Transverse colon (tissue), 4 donors: ENCODE measurements around the gene NEK10. TPM values are rescaled to one million over a fixed set of nuclear protein-coding genes. Genes with fewer than 3 reads are reported as not detected.

Experiments used
- DNase-seq: peaks from one replicate; pipeline ENCODE4 v3.0.0-alpha.2; 2019
- H3K27ac ChIP-seq, 4 donors: fragments of 200-600 bp; sonication (generic); 2 replicates each; pipeline ENCODE4 v1.5.1; 2016 to 2018; ENCODE audit warnings: inconsistent platforms in 4 of 4
- H3K27me3 ChIP-seq: fragments of 200-600 bp; sonication (generic); 2 replicates; pipeline ENCODE4 v1.5.1; 2017; ENCODE audit warnings: inconsistent platforms
- H3K36me3 ChIP-seq, 4 donors: fragments of 200-600 bp; sonication (generic); 2 replicates each; pipeline ENCODE4 v1.5.1; 2017 to 2019; ENCODE audit warnings: inconsistent platforms in 4 of 4
- H3K4me1 ChIP-seq, 4 donors: fragments of 200-600 bp; sonication (generic); 2 replicates each; pipeline ENCODE4 v1.5.1; 2017 to 2020; ENCODE audit warnings: inconsistent platforms in 4 of 4
- H3K4me3 ChIP-seq, 4 donors: fragments of 200-600 bp; sonication (generic); 1 replicate in 1 of 4; 2 replicates in 3 of 4; pipeline versions ENCODE4 v1.5.1 to v1.6.1; 2017 to 2019; ENCODE audit warnings: inconsistent platforms in 4 of 4
- H3K9me3 ChIP-seq, 2 donors: fragments of 200-600 bp; sonication (generic); 2 replicates each; pipeline ENCODE4 v1.5.1; 2017 to 2019; ENCODE audit warnings: inconsistent platforms in 2 of 2
- EP300 ChIP-seq: sonication (generic); formaldehyde crosslinking; IDR thresholded peaks from one replicate; pipeline ENCODE4 v1.6.1; 2017; ENCODE audit warnings: antibody characterized with exemption, low read depth
- POLR2A ChIP-seq: fragments of 450-650 bp; IDR thresholded peaks from one replicate; pipeline ENCODE4 v1.6.1; 2016; ENCODE audit warnings: antibody characterized with exemption, mild to moderate bottlenecking, moderate library complexity
- POLR2AphosphoS5 ChIP-seq, 3 donors: sonication (generic); formaldehyde crosslinking; IDR thresholded peaks; one replicate each; pipeline ENCODE4 v1.6.1; 2016; ENCODE audit warnings: antibody characterized with exemption in 3 of 3
- WGBS, 2 donors: methylation state at CpG; one replicate each; pipeline ENCODE4 v1.1.5; 2018; ENCODE audit warnings: low coverage in 1 of 2; 5-methylcytosine and 5-hydroxymethylcytosine counted together
- in situ Hi-C, 4 donors: fragments of 200-750 bp; cut with MboI; loops; one replicate each; pipeline versions ENCODE4 v1.15.0 to v1.15.1; 2017; ENCODE audit warnings: low sequenced_read_pairs in 3 of 4, low pct_ligation_motif_present in 1 of 4, low pct_unique_long_range_greater_than_20kb in 1 of 4
- intact Hi-C: fragments of 100-400 bp; cut with DNase I; formaldehyde crosslinking; loops from one replicate; pipeline ENCODE4 v1.15.1; 2023; ENCODE audit warnings: low total_unique reads
- total RNA-seq, 4 donors: library from RNA; depleted of rRNA; stranded (reverse); fragments of >200 nt; gene quantifications; one replicate each; pipeline ENCODE4 v1.1.0, GENCODE V29; 2016
- TF ChIP-seq, protein P1 (sequence below), 5 experiments: fragments of 200-600 bp in 3 of 5; fragments of 450-650 bp in 2 of 5; sonication (generic) in 3 of 5; IDR thresholded peaks; 1 replicate in 2 of 5; 2 replicates in 3 of 5; pipeline ENCODE4 v1.5.1; 2016 to 2017; ENCODE audit warnings: antibody characterized with exemption in 5 of 5, inconsistent platforms in 3 of 5, mild to moderate bottlenecking in 2 of 5, moderate library complexity in 1 of 5

NEK10 gene
- total RNA-seq, 4 donors from 2014 or later, result 1.1 to 3.2 (median 1.7) TPM

DNA sequence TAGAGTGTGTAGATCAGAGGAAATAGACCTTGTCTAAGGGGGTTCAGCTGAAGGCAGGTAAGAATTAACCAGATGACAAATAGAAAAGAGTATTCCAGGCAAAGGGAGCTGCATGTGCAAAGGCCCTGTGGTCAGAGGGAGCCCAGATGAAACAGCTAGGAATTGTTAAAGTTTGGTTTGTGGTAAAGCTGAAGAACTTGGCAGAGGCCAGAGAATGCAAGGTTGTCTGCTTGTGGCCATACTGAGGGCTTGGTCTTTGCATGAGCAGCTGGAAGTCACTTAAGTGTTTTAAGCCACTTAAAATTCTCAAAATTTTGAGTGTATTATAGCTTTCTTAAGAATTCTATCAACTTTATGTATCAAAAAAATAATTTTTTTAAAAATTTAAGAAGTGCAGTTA lies 116.5 kb downstream of the NEK10 start:
- TF ChIP-seq, protein P1, sequence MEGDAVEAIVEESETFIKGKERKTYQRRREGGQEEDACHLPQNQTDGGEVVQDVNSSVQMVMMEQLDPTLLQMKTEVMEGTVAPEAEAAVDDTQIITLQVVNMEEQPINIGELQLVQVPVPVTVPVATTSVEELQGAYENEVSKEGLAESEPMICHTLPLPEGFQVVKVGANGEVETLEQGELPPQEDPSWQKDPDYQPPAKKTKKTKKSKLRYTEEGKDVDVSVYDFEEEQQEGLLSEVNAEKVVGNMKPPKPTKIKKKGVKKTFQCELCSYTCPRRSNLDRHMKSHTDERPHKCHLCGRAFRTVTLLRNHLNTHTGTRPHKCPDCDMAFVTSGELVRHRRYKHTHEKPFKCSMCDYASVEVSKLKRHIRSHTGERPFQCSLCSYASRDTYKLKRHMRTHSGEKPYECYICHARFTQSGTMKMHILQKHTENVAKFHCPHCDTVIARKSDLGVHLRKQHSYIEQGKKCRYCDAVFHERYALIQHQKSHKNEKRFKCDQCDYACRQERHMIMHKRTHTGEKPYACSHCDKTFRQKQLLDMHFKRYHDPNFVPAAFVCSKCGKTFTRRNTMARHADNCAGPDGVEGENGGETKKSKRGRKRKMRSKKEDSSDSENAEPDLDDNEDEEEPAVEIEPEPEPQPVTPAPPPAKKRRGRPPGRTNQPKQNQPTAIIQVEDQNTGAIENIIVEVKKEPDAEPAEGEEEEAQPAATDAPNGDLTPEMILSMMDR (IDR thresholded peaks at IDR 0.05), result no peak
- no peak for TF ChIP-seq POLR2AphosphoS5 (IDR thresholded peaks at IDR 0.05)
- no peak for TF ChIP-seq EP300
- TF ChIP-seq POLR2A, result no peak
- in situ Hi-C loops, result loop anchor here in 1 of 4 donors (25.0 kb wide), 1 partner anchor 115 kb away; no protein-coding TSS in a partner anchor
- no peaks in the 10 kb centered on the region for H3K36me3 ChIP-seq
- intact Hi-C loops, result no loop called here
- no peak overlapping the region for H3K4me3 ChIP-seq
- H3K4me1 ChIP-seq, result no peaks in the 10 kb centered on the region
- H3K27ac ChIP-seq, result no peak overlapping the region
- no peak for DNase-seq
- no peaks in the 10 kb centered on the region for H3K9me3 ChIP-seq
- H3K27me3 ChIP-seq, result no peaks in the 10 kb centered on the region

DNA sequence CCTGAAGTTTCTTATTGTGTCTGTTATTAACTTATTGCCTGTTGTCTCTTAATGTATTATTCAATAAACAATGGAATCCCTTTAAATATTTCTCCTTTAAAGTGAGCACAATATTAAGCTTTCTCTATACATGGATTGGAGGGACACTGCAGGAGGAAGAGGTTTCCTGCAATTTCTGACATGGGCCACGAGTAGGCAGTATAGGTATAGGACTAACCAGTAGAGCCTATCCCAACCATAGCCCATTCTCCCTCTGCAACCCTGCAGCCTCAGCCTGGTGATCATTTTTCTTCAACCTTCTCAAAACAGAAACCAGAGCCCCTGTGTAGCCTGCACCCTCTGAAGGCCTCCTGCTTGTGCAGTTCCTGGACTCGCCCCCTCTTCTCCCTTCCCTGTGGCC lies 124.8 kb downstream of the NEK10 start:
- no peak overlapping the region for H3K27ac ChIP-seq
- H3K9me3 ChIP-seq, result no peaks in the 10 kb centered on the region
- 82% methylated on average over 2 of the region's 2 CpGs; no CpG with 5 or more reads in 1 of the 2 donors for WGBS, 2 donors
- H3K4me3 ChIP-seq, result no peak overlapping the region
- TF ChIP-seq EP300, result no peak
- no peak for TF ChIP-seq POLR2A
- TF ChIP-seq, protein P1 (IDR thresholded peaks at IDR 0.05), result no peak
- TF ChIP-seq POLR2AphosphoS5 (IDR thresholded peaks at IDR 0.05), result no peak
- intact Hi-C loops (no loop called here), in situ Hi-C loops (loop anchor here in 1 of 4 donors (10.0 kb wide), 1 partner anchor 110 kb away; no protein-coding TSS in a partner anchor)
- peaks cover 0 to 3% (median 0%) of the 10 kb centered on the region in 4 donors for H3K4me1 ChIP-seq
- no peaks in the 10 kb centered on the region for H3K36me3 ChIP-seq
- no peak for DNase-seq
- H3K27me3 ChIP-seq, result no peaks in the 10 kb centered on the region

DNA sequence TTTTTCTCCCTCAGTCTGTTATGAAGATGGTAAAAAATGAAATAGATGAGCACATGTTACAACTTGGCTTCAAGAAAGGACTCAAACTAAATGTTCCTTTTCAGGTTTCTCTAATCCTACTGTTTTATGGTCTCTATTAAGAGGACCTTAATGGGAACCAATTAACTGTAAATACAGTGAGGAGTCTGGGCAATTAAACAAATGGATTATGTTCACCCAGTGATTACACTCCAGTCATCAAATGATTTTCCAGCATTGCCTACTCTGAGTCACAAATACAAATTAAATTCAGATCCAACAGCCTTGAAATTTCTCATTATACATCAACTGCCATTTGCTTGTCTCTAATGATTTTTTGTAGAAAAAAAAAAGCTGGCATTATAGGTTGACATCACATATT lies 129.2 kb downstream of the NEK10 start:
- Histone ChIP-seq H3K4me3 (no peak overlapping the region), H3K27me3 (no peaks in the 10 kb centered on the region), H3K36me3 (no peaks in the 10 kb centered on the region), H3K27ac (no peak overlapping the region), H3K9me3 (peaks cover 29 to 31% of the 10 kb centered on the region in 2 donors), H3K4me1 (peaks cover 0 to 3% (median 0%) of the 10 kb centered on the region in 4 donors)
- no peak for DNase-seq
- intact Hi-C loops (no loop called here), in situ Hi-C loops (loop anchor here in 1 of 4 donors (10.0 kb wide), 1 partner anchor 105 kb away; no protein-coding TSS in a partner anchor)
- TF ChIP-seq EP300, result no peak
- no peak for TF ChIP-seq POLR2AphosphoS5 (IDR thresholded peaks at IDR 0.05)
- TF ChIP-seq POLR2A, result no peak
- TF ChIP-seq, protein P1 (IDR thresholded peaks at IDR 0.05), result no peak

DNA sequence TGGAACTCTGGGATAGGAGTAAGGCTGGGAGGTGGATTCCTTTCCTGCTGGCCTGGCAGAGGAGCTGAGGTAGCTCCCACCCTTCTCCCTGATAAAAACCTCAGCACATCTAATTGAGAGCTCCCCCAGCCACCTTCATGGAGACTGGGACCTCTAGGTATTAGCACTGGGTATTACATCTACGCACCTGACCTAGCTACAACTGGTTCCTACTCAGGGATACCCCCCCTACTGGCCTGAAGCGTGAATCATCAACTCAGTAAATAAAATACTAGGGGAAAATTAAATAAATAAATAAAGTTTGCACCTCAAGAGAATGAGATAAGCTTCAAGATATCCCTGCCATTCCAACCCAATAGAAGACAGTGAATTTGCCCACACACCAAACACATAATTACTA lies 140.4 kb downstream of the NEK10 start:
- no peak overlapping the region for H3K27ac ChIP-seq
- in situ Hi-C loops, result no loop called here
- 76% methylated on average over 2 of the region's 2 CpGs; no CpG with 5 or more reads in 1 of the 2 donors for WGBS, 2 donors
- no peak for TF ChIP-seq EP300
- TF ChIP-seq POLR2AphosphoS5 (IDR thresholded peaks at IDR 0.05), result no peak
- TF ChIP-seq, protein P1 (IDR thresholded peaks at IDR 0.05), result no peak
- TF ChIP-seq POLR2A, result no peak
- no peaks in the 10 kb centered on the region for H3K27me3 ChIP-seq
- no peak for DNase-seq
- no peak overlapping the region for H3K4me3 ChIP-seq
- no peaks in the 10 kb centered on the region for H3K36me3 ChIP-seq
- intact Hi-C loops, result no loop called here
- no peaks in the 10 kb centered on the region for H3K4me1 ChIP-seq
- peaks cover 8 to 16% of the 10 kb centered on the region in 2 donors for H3K9me3 ChIP-seq
